Measurements from ENCODE around the gene SLC7A14. TPM values are rescaled to one million over a fixed set of nuclear protein-coding genes. Genes with fewer than 3 reads are reported as not detected.

Gene SLC7A14
- polyA plus RNA-seq, 2 of the 4 experiments (the other 2 are of a cell fraction) = not detected

GRCh38 chr3:170551252-170551651 lies 34.6 kb downstream of the SLC7A14 start:
- POLR2A ChIA-PET = no interaction called here
- no peak for DNase-seq (ENCODE audit: low read depth in 1 of 2, low spot score in 1 of 2)
- H3K4me2 ChIP-seq = no peak overlapping the region
- H3K27ac ChIP-seq = no peak overlapping the region
- TF ChIP-seq MAZ (IDR thresholded peaks at IDR 0.05; ENCODE audit: borderline replicate concordance, low read depth, low read length) (no peak), E2F6 (IDR thresholded peaks at IDR 0.05; ENCODE audit: borderline replicate concordance, low read depth) (no peak), RARB (CRISPR knock-in tag; IDR thresholded peaks at IDR 0.05) (no peak), GATA3 (IDR thresholded peaks at IDR 0.05; ENCODE audit: borderline replicate concordance) (no peak), ZSCAN20 (CRISPR knock-in tag; IDR thresholded peaks at IDR 0.05) (no peak), KDM1A (IDR thresholded peaks at IDR 0.05; ENCODE audit: low read depth) (no peak), FOXS1 (CRISPR knock-in tag; IDR thresholded peaks at IDR 0.05) (no peak), POLR2AphosphoS2 (conservative IDR thresholded peaks at IDR 0.05; ENCODE audit: low read length) (no peak), HMGXB4 (CRISPR knock-in tag; IDR thresholded peaks at IDR 0.05; ENCODE audit: borderline replicate concordance) (no peak), CTCF (IDR thresholded peaks at IDR 0.05) (no peak)
- no peak overlapping the region for H3K4me3 ChIP-seq
- no peak for FAIRE-seq
- ATAC-seq = no peak
- no peaks in the 10 kb centered on the region for H3K9me3 ChIP-seq
- CTCF ChIA-PET = no interaction called here
- WGBS (ENCODE audit: missing lambda C conversion rate) = 0% methylated on average over 2 of the region's 2 CpGs
- H3K4me1 ChIP-seq = no peaks in the 10 kb centered on the region

GRCh38 chr3:170542704-170543103 lies 43.2 kb downstream of the SLC7A14 start:
- Histone ChIP-seq H3K9me3 (no peaks in the 10 kb centered on the region), H3K27ac (no peak overlapping the region), H3K4me1 (no peaks in the 10 kb centered on the region), H3K4me2 (no peak overlapping the region), H3K4me3 (no peak overlapping the region)
- 50% methylated on average over 3 of the region's 3 CpGs for WGBS (ENCODE audit: missing lambda C conversion rate)
- DNase-seq (ENCODE audit: low read depth in 1 of 2, low spot score in 1 of 2) = no peak
- no peak for FAIRE-seq
- CTCF ChIA-PET = no interaction called here
- TF ChIP-seq TP53 (CRISPR knock-in tag; IDR thresholded peaks at IDR 0.05) = no peak
- TF ChIP-seq HEYL (CRISPR knock-in tag; IDR thresholded peaks at IDR 0.05) = no peak
- no peak for TF ChIP-seq FOSB (CRISPR knock-in tag; IDR thresholded peaks at IDR 0.05)
- TF ChIP-seq HOXB5 (CRISPR knock-in tag; IDR thresholded peaks at IDR 0.05) = no peak
- TF ChIP-seq GATA3 (IDR thresholded peaks at IDR 0.05; ENCODE audit: borderline replicate concordance) = no peak
- no peak for TF ChIP-seq HES2 (IDR thresholded peaks at IDR 0.05)
- no peak for TF ChIP-seq CBX8 (IDR thresholded peaks at IDR 0.05)
- no peak for TF ChIP-seq PHF8 (IDR thresholded peaks at IDR 0.05; ENCODE audit: borderline replicate concordance, low read depth)
- no peak for TF ChIP-seq USF2 (IDR thresholded peaks at IDR 0.05)
- no peak for TF ChIP-seq MAX (IDR thresholded peaks at IDR 0.05)
- TF ChIP-seq KDM1A (IDR thresholded peaks at IDR 0.05; ENCODE audit: low read depth) = no peak
- TF ChIP-seq RAD21 (conservative IDR thresholded peaks at IDR 0.05 in 1 of 2, IDR thresholded peaks at IDR 0.05 in 1 of 2) = no peak
- no peak for TF ChIP-seq CEBPB (IDR thresholded peaks at IDR 0.05)
- no peak for TF ChIP-seq BCL3 (IDR thresholded peaks at IDR 0.05)
- TF ChIP-seq NPAS2 (CRISPR knock-in tag; IDR thresholded peaks at IDR 0.05; ENCODE audit: borderline replicate concordance) = no peak
- no peak for TF ChIP-seq RCOR1 (IDR thresholded peaks at IDR 0.05; ENCODE audit: low read depth, low read length)
- TF ChIP-seq FOSL2 (IDR thresholded peaks at IDR 0.05) = no peak
- TF ChIP-seq FOSL2 (CRISPR knock-in tag; IDR thresholded peaks at IDR 0.05) = no peak
- TF ChIP-seq ESRRA (IDR thresholded peaks at IDR 0.05; ENCODE audit: borderline replicate concordance, low read length) = no peak
- POLR2A ChIA-PET = no interaction called here
- no peak for ATAC-seq
